Peyer's patch (tissue), 4 donors: ENCODE data around the gene MAML2.

ENCODE experiments used
- CTCF ChIP-seq, 6 experiments: fragments of 450-650 bp in 4 of 6; fragments of 200-600 bp in 2 of 6; sonication (generic) in 1 of 6; IDR thresholded peaks; one replicate each; pipeline ENCODE4 v1.5.1; 2017 to 2019; ENCODE audit warnings: antibody characterized with exemption in 6 of 6, mild to moderate bottlenecking in 3 of 6, moderate library complexity in 1 of 6
- POLR2A ChIP-seq, 2 donors: fragments of 450-650 bp; IDR thresholded peaks; one replicate each; pipeline ENCODE4 v1.5.1; 2017; ENCODE audit warnings: antibody characterized with exemption in 2 of 2, mild to moderate bottlenecking in 2 of 2, moderate library complexity in 2 of 2

- TF ChIP-seq CTCF (IDR thresholded peaks at IDR 0.05) (no peak), POLR2A (IDR thresholded peaks at IDR 0.05) (no peak)
Measured at GRCh38 chr11:96045622-96046456, 297.2 kb downstream of the MAML2 start.
